Left kidney (tissue), 1 donor: ENCODE data around the gene TAS2R38. TPM values are rescaled to one million over a fixed set of nuclear protein-coding genes. Genes with fewer than 3 reads are reported as not detected.

Experiments used
- polyA plus RNA-seq: library from polyadenylated mRNA; unstranded; fragments of 120-200 nt; gene quantifications from one replicate; pipeline ENCODE4 v1.2.1, GENCODE V29; 2013; ENCODE audit not compliant: insufficient read length

TAS2R38 gene
- polyA plus RNA-seq, 1 donor: not detected

Other genes starting within 250 kb of the TAS2R38 start
- 144 TPM for gene SSBP1, start 235.4 kb downstream of the TAS2R38 start, polyA plus RNA-seq
- 1.2 TPM for gene TAS2R3, start 209.7 kb downstream of the TAS2R38 start, polyA plus RNA-seq
- 6.7 TPM for gene TAS2R4, start 197.1 kb downstream of the TAS2R38 start, polyA plus RNA-seq
- 8.2 TPM for gene TAS2R5, start 183.6 kb downstream of the TAS2R38 start, polyA plus RNA-seq
- gene PRSS37, start 132.3 kb downstream of the TAS2R38 start, polyA plus RNA-seq: 0.73 TPM
- gene OR9A4, start 57.4 kb downstream of the TAS2R38 start, polyA plus RNA-seq: not detected
- 0.52 TPM for gene CLEC5A, start 26.8 kb downstream of the TAS2R38 start, polyA plus RNA-seq
- gene MGAM, start 22.1 kb upstream of the TAS2R38 start, polyA plus RNA-seq: 20.4 TPM
- gene MGAM2, start 137.9 kb upstream of the TAS2R38 start, polyA plus RNA-seq: 0.91 TPM